ENCODE data around the gene RPL39.
"Not testable (repeated sequence)": the region's sequence is repeated elsewhere in the genome, so short reads cannot be mapped to it uniquely, and the experiment has no call there.

Gene RPL39

GRCh38 chrX:119762718-119763117, 28.7 kb downstream of the RPL39 start:
- no peak for DNase-seq

DNA sequence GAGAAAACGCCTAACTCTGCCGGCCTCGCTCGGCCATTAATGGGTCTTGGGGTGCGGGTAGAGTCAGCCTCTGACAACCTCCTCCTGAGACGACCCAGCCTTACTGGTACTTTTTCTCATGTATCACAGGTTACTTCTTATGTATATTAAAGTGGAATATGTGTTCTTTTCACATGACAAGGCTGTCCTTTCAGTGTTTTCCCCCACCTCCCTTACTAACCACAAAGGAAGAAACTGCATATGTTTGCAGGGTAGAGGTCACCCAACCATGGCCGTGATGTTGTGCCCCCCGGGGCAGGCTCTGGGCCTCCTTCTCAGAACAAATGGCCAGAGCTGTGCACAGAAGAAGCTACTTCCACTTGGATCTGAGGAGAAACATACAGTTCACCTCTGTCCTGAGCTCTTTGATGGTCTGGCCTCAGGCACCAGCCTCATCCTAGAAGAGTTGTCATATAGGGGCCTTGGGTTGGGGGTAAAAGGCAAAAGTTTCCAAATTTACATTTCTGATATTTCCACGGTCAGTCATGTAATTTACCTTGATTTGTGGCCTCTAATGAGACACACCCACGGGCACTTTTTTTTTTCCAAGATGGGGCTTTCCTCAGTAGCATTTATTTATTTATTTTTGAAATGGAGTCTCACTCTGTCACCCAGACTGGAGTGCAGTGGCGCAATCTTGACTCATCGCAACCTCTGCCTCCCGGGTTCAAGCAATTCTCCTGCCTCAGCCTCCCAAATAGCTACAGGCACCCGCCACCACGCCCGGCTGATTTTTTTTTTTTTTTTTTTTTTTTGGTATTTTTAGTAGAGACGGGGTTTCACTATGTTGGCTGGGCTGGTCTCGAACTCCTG, 31.2 kb downstream of the RPL39 start:
- DNase-seq = no peak

DNA sequence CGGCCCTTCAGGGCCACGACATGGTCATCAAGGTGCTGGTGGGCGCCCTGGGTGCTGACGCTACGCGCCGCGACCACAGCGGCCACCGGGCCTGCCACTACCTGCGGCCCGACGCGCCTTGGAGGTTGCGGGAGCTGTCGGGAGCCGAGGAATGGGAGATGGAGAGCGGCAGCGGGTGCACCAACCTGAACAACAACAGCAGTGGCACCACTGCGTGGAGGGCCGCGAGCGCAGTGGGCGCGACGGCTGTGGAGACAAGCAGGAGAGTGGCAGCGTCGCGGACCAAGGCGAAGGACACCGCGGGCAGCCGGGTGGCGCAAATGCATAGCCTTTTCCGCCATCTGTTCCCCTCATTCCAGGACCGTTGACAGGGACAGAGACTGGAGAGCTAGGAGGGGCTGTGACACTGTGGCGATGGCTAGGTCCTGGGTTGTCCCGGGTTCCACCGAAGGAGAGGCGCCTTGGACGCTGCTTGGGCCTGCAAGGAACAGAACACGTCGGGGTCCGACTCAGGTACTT, 32.1 kb downstream of the RPL39 start:
- no peak for DNase-seq

GRCh38 chrX:119758731-119759247, 32.6 kb downstream of the RPL39 start:
- DNase-seq = no peak

GRCh38 chrX:119757979-119758730, 33.3 kb downstream of the RPL39 start, which contains the start of gene SOWAHD:
Gene SOWAHD, plus strand, starts transcription at chrX:119758588. Its CDS starts 80 bp downstream, at chrX:119758668.
- DNase-seq = peak; percentile 18 to 25

DNA sequence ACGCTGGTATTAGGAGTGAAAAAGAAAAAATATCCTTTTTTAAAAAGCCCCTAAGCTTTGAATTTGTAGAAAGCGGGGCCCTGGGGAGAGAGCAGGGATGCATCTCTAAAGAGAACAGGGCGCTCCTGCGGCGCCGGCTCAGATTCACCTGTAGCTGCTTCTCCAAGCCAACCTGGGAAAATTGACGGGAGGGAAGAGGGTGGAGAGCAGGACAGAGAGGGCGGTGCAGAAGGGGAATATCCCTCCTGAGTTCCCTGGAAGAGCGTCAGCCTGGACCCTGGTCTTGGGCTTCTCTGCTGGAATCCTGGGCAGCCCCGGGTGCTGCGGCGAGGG, 33.8 kb downstream of the RPL39 start:
- DNase-seq = no peak

DNA sequence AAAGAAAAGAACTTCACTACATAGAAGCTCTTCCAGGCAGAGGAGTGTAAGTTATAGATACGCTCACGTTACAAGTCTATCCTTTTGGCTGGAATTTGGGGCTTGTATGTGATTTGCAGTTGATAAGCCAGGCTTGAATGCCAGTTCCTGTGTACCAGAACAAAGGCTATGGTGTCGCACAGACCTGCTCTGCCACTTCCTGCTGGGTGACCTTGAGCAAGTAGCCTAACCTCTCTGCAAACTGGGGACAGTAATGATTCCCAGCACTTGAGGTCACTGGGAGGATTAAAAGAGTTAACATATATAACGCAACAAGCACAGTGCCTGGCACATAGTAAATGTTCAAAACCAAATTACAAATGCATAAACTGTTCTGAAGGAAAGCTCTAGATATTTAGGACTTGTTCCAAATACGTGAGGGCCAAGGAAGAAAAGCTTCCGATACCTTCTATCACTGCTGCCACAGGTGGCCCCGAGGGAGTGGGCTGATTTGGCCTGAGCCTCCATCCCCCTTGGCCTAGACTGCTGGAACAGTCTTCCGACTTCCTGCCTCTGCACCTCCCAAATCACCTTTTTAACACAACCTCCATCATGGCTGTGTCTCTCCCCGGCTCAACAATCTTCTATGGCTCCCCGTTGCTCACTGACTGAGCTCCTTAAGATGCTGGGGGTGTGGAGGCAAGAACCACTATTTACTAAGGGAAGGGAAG, 34.3 kb downstream of the RPL39 start:
- DNase-seq = no peak

GRCh38 chrX:119755981-119756533, 35.4 kb downstream of the RPL39 start:
- DNase-seq = no peak

DNA sequence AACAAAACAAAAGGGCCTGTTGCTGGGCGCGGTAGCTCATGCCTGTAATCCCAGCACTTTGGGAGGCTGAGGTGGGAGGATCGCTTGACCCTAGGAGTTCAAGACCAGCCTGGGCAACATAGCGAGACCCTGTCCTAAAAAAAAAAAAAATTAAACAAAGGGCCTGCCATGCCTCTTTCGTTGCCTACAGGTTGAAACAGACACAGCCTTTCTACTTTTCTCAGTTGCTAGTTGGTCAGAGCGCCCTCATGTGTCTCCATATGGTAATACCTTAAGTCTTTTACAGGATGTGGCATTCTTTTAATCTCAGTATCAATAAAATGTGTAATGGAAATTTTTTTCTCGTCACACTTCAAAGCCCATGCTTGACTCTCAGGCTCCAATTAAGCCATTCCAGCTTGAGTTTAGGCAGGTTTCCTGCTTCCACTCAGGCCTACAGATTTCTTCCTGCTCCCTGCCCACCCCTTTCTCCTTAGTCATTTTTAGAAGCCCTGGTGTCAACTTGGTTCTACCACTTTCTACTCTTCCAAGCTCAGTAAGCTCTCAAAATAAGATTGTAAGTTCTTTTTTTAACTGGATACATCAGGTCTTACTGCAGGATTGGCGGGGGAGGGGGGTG, 37.7 kb downstream of the RPL39 start:
- DNase-seq = peak; percentile 44 to 74

DNA sequence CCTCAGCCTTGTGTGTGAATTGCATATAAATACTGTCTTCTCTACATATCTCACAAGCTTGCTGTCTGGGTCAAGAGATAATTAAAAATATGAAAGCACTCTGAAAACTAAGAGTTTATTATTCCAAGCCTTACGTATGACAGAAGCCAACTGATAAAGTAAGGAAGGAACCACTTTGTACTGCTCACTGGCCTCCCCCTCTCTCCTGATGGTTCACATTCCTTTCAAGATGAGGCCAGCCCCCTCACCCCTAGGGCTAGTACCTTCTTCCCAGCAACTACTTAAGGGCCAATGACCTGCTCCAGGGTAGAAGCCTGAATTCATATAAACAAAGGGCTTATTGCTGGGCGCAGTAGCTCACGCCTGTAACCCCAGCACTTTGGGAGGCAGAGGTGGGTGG, 38.4 kb downstream of the RPL39 start:
- no peak for DNase-seq

GRCh38 chrX:119750751-119751150, 40.7 kb downstream of the RPL39 start:
- DNase-seq = not testable (repeated sequence)

GRCh38 chrX:119750131-119750530, 41.3 kb downstream of the RPL39 start:
- DNase-seq = not testable (repeated sequence)

DNA sequence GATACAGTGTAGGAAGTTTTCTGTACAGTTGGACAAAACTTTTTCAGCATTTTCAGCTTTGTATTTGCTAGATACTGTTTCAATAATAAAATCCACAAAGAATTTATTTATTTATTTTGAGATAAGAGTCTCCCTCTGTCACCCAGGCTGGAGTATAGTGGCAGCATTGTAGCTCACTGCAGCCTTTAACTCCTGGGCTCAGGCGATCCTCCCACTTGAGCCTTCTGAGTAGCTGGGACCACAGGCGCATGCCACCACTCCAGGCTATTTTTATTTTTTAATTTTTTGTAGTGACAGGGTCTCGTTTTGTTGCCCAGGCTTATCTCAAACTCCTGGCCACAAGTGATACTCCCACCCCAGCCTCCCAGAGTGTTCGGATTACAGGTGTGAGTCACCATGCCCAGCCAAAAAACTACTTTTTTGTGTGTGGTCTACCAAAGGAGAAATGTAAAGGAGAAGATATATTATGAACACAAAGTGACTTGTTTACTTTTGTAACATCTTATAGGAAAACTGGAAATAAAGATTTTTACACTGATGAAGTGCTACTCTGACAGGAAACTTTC, 46.1 kb downstream of the RPL39 start:
- DNase-seq = no peak

GRCh38 chrX:119738742-119739141, 52.7 kb downstream of the RPL39 start:
- no peak for DNase-seq

All from AML-193 (cell line).